ENCODE data around the gene ATAT1. TPM values are rescaled to one million over a fixed set of nuclear protein-coding genes. Genes with fewer than 3 reads are reported as not detected.

Gene ATAT1
- total and polyA plus RNA-seq, 2 of the 13 experiments (the other 11 are each of a cell fraction or from before 2014, with no cell fraction given): 9.2 to 23.6 TPM

GRCh38 chr6:30647242-30648116, 20.8 kb downstream of the ATAT1 start (continued):
- peak; percentile 98 for TF ChIP-seq ARID4A (CRISPR knock-in tag; IDR thresholded peaks at IDR 0.05; ENCODE audit: borderline replicate concordance)
- TF ChIP-seq ZSCAN30 (CRISPR knock-in tag; IDR thresholded peaks at IDR 0.05): 0 out of 2 replicates have a peak, but pooled peaks have one; percentile 14
- peak; percentile 18; the same call in 1 of the 2 replicates for TF ChIP-seq PATZ1 (CRISPR knock-in tag; IDR thresholded peaks at IDR 0.05)
- peak; percentile 94 for TF ChIP-seq MAF1 (CRISPR knock-in tag; IDR thresholded peaks at IDR 0.05; ENCODE audit: borderline replicate concordance)
- TF ChIP-seq TAF1 (CRISPR knock-in tag; IDR thresholded peaks at IDR 0.05): peak; percentile 84
- peak; percentile 71; the same call in 1 of the 2 replicates for TF ChIP-seq ZNF670 (CRISPR knock-in tag; IDR thresholded peaks at IDR 0.05; ENCODE audit: borderline replicate concordance)
- peak; percentile 94 for TF ChIP-seq GZF1 (CRISPR knock-in tag; IDR thresholded peaks at IDR 0.05)
- peak; percentile 70 for TF ChIP-seq HNF4A (CRISPR knock-in tag; IDR thresholded peaks at IDR 0.05)
- no peak; the same call in 1 of the 2 replicates for TF ChIP-seq ZSCAN29 (CRISPR knock-in tag; conservative IDR thresholded peaks at IDR 0.05)
- peak; percentile 91; the same call in 1 of the 2 replicates for TF ChIP-seq DZIP1 (CRISPR knock-in tag; IDR thresholded peaks at IDR 0.05)
- TF ChIP-seq DMTF1 (CRISPR knock-in tag; IDR thresholded peaks at IDR 0.05): no peak
